ENCODE results near the gene FKBP1A.

- TF ChIP-seq POLR2A (IDR thresholded peaks at IDR 0.05) (no peak), CTCF (IDR thresholded peaks at IDR 0.05) (no peak), POLR2AphosphoS5 (IDR thresholded peaks at IDR 0.05) (no peak)
These were observed 71.3 kb downstream of the FKBP1A start for GRCh38 chr20:1321654-1321939.

Measured in stomach (tissue), 4 donors.